GM18858 (cell line): ENCODE measurements around the gene UBE2O.

Source experiments
- ATAC-seq: cut with Tn5 transposase; IDR thresholded peaks from one replicate; pipeline ENCODE4 v1.9.1; 2021; ENCODE audit not compliant: unreplicated experiment

UBE2O gene

DNA sequence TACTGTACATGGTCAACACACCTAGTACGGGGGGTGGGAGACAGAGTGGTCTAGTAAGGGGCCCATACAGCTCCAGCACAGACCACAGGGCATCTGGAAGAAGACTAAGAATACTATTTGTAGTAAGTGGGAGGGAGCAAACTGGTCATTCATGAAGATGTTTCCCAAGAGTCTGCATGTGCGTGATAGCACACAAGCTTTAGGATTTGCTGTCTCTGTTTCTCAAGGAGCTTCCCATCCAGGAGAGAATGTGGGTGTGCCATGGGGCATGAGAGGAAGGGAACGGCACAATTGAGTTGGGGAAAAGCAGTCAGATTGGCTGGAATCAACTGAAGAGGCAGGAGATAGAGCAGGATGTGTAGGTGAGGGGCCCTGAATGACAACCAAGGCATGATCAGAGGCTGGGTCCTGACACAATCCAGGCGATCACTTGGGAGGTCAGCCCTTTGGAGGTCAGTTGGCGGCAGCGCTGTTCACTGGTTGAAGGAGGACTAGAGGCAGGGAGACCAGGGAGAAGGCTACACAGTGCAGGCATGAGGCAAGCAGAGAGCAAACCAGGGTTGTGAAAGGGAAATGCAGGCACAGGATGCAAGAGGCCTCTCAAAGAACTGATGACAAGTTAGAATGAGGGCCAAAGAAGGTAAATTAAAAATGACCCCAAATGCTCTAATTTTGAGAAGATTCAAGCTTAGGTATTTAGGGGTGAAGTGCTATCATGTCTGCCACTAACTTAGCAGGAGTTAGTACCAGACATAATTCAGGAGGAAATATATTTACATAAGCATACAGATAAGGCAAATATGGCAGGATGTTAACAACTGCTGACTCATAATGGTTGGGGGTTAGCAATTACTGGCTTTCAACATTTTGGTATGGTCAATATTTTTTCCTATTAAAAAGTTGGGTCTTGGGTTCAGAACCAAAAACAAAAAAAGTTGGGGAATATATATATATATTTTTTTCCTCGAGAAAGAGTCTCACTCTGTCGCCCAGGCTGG, 10.3 kb downstream of the UBE2O start:
- no peak for ATAC-seq

DNA sequence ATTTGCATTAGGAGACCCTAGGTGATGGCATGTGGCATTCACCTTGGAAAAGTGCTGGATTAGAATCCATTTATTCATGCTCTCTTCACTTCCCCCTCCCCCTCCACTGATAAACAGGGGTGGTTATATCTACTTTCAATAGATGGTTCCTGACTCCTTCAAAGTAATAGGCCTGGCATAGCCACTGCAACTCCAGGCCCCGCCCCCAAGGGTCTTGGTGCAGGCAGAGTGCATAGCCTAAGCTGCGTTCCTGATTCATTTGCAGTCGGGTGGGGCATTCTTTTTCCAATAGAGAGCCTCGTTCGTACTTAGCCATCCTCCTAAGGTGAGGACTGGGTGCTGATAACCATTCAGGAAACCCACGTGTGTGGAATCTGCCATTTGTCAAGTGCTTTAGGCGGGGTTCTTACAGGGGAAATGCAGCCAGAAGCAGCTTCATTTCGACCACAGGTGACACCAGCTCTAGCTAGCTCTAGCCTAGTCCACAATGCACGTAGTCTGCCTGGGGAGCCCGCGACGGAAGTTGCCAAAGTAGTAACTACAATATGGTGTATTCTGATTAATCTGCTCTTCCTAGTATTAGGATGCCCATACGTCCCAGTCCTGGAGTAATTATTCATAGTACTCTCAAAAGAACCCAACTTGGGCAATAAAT, 11.1 kb downstream of the UBE2O start:
- ATAC-seq, result no peak

DNA sequence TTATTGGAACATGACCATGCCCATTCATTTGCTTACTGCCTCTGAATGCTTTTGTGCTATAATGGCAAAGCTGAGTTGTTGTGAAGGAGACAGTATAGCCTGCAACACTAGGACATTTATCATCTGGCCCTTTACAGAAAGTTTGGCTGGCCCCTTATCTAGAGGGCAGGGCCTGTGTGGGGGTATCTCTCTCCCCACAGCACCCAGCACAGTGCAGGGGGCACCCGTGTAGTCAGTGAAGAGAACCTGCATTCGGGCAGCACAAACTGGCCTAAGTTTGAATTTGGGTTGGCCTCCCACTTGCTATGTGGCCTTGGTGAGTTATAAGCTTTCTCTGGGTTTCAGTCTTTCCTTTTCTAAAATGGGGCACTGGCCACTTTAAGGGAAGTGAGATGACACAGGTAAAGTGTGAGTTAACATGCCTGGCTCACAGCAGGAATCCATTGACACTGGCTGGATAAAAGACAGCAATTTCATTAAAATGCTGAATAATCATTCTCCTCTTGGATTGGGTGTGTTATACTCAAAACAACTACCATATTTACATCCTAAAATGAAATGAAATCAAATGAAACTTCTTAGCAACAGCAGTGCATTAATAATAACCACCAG, 12.1 kb downstream of the UBE2O start:
- ATAC-seq, result no peak

DNA sequence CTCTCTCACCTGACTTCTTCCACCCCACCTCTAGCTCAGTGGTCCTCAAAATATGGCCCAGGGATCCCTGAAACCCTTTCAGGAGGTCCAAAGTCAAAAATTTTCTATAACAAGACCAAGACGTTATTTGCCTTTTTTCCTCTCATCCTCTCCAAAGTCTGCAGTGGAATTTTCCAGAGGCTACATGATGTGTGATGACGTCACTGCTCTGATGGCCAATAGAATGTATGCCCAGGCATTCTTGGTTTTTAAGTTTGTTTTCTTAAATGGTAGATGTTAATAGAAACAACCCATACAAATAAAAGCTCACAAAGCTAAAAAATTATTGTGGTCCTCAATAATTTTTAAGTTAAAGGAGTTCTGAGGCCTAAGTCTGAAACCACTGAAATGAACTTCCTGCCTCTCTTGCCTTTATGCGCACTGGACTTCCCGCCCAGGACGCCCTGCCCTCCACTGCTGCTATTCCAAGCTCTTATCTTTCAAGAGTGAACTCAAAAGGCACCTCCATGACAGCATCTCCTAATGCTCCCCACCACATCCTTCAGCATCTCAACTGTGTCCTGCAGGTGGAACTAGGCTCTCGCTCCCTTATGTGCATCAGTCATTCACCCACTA, 13.5 kb downstream of the UBE2O start:
- no peak for ATAC-seq

DNA sequence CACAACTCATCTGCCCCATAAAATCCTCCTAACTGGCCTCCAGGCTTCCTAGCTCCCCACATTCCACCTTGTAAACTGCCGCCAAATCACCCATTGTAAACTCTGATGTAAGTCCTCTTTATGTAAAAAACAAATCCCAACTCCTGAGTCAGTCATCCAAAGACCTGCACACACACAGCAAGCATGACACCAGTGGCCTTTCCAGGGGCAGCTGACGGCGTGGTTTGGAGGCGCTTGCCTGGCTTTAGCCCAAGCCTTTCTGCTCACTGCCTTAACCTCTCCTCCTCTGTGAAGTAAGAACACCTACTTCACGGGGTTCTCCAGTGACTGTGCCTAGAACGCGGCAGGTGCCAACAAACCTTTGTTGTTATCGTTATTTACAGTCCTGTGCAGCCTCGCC, 14.0 kb downstream of the UBE2O start:
- no peak for ATAC-seq

DNA sequence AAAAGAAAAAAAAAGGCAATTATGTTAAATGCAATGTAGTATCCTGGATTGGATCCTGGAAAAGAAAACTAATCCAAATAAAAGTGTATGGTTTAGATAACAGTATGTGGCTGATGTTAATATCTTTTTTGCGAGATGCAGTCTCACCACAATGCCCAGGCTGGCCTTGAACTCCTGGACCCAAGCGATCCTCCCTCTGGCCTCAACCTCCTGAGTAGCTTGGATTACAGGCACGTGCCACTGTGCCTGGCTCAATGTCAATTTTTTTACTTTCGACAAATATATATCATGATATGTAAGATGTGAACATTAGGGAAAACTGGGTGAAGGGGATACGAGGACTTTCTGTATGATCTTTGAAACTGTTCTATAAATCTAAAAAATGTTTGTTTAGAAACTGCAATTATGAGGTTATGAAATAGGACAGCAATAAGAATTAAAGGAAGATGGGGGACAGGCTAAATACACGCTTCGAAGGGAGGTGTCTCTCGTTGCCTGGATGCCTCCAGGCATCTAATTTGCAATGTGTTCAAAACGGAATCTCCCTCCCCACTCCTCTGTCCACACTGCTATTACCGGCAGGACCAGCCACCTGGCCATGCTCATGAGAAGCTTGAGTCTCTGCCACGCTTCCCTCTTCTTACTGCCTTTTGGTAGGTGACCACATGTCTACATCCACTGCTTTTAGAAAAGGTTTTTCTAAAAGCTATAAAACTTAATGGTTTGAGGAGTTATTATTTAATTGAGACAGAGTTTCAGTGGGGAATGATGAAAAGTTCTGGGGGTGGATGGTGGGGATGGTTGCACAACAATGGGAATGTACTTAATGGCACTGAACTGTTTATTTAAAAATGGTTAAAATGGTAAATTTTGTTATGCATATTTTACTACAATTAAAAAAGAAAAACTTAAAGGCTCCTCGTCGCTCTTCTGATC, 15.2 kb downstream of the UBE2O start:
- ATAC-seq, result no peak

DNA sequence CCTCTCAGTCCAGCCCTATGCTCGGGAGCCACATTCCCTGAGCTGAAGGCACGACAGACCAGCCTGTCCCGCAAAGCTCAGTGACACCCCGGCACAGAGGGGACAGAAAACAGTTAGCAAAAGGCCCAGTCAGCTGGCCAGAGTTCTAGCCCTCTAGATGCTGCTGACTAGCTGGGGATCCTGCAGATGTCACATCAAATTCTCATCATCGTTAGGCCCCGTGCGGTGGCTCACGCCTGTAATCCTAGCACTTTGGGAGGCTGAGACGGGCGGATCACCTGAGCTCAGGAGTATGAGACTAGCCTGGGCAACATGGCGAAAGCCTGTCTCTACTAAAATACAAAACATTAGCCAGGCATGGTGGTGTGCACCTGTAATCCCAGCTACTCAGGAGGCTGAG, 17.2 kb downstream of the UBE2O start:
- no peak for ATAC-seq

DNA sequence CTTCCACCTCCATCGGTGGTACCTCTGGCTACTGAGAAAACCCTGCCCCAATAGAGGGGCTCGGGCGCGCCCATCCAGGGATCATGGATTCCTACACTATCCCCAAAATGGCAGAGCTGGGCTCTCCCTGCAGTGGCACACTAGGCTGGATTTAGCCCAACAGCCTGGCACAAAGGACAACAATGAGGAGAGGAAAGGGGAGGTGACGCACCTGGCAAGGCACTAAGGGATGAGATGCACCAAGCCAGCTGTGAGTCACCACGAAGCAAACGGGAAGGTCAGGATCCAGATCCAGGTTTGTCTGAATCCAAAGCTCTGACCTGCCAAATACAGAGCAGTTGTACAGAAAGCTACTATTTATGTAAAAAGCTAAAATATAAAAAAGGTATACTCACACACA, 18.1 kb downstream of the UBE2O start:
- no peak for ATAC-seq

DNA sequence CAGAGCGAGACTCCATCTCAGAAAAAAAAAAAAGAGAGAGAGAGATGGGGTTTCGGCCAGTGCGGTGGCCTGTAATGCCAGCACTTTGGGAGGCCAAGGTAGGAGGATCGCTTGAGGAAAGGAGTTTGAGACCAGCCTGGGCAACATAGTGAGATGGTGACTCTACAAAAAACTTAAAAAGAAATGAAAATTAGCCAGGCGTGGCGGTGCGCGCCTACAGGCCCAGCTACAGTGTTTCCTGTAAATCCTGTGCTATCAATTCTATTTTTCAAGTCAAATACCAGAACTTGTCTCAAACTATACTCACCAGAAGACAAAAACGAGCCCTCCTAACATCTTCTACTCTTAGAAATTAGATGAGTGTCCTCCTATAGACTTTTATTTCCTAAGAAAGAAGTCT, 19.3 kb downstream of the UBE2O start:
- no peak for ATAC-seq

DNA sequence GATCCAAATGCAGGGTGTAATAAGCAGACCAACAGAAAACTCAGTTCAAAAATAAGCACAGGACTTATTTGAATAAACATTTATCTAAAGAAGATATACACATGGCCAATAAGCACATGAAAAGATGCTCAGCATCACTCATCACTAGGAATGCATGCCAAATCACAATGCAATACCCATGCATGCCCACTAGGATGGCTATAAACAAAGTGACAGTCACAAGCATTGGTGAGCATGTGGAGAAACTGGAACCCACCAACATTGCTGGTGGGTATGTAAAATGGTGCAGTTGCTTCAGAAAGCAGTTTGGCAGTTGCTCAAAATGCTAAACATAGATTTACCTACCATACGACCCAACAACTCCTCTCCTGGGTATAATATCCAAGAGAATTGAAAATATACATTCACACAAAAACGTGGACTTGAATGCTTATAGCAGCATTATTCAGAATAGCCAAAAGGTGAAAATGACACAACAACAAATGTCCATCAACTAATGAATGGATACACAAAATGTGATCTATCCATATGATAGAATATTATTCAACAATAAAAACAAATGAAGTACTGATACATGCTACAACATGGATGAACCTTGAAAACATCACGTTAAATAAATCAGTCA, 20.1 kb downstream of the UBE2O start:
- ATAC-seq, result no peak

DNA sequence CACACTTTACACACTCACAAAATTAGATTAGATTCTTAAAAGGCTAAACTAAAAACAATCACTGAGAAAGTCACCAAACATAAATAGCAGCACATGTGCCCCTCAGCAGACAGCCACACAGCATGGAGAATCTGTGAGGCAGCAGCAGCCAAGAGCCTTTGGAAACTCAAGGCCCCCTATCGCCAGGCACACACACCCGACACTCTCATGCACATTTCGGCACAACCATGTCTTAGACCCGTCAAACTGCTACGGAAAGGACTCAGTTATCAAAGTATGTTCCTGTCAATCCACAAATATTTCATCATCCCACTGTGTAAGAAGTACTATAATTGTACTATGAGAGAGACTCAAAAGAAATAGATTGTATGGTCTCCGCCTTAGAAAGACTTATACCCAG, 20.9 kb downstream of the UBE2O start:
- no peak for ATAC-seq

DNA sequence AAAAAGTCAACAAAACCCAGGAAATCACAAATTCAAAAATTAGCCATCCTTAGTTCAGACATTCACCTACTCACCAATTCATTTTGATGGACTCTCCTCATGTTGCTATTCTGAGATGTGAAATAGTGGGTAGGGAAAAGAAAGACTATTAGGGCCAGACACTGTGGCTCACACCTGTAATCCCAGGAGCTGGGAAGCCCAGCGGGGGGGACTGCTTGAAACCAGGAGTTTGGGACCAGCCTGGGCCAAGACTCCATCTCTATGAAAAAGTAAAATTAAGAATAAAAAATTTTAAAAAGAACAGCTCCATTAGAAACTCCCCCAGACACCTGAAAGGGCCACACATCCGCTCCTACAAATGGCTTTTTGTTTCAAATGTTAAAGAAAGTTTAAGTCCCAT, 21.4 kb downstream of the UBE2O start:
- ATAC-seq, result no peak

DNA sequence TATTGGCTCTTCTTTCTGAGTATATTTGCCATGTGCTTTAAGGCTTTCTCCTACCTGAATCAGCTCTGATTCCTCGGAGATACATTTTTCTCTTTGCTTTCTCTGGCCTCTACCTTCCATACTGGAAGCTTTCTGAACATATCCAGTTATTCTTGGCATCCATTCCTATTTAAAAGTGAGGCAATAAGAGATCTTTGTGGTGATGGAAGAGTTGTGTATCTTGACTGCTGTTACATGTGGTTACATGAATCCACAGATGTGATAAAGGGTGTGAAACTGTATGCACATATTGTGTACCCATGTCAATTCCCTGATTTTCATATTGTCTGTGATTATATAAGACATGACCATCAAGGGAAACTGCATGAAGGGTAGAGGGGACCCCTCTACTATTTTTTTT, 24.4 kb downstream of the UBE2O start:
- no peak for ATAC-seq

DNA sequence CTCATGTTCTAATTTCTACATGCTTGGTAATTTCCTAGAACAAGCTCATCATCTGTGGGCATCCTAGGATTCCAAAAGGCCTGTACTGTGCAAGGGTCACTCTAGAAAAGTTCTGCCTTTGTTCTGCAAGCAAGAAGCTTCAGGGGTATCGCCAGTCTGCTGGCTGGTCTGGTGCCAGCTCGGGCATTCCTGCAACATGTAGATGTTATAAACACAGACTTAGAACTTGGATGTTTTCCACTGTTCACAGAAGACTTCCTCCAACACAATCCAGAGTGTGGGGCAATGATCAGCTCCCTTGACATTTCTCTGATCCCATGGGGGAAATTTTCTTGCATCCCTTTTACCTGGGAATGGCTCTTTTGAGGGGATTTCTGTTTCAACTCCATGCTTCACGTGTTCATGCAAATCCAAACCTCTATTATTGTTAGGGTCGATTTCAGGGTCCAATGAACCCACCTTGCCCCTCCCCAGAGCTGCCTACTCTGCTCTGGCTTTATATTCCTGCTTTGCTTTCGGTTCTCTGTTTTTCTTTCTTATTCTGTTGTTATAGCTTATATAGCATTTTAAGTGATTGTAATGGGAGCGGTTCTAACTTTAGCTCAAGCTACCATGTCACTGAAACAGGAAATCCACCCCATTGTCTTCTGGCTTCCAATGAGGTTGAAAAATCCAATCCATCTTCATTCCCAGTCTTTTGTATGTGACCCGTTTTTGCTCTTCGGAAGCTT, 25.3 kb downstream of the UBE2O start:
- ATAC-seq, result no peak

DNA sequence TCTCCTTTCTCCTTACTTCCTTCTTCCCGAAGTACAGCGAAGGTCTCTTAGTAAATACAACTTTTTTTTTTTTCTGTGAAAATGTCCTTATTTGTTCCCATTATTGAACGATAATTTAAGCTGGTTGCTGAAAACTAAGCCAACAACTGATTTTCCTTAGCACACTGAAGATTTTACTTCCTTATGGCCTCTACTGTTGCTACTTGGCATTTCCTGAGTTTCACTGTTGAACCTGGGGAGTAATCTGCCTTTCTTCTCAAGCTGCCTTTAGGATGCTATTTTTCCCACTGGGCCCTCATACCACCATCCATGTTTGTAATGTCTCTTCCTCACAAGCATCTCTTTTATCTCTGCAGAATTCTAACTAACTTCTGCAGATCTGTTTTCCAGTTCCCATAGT, 26.1 kb downstream of the UBE2O start:
- ATAC-seq, result no peak

DNA sequence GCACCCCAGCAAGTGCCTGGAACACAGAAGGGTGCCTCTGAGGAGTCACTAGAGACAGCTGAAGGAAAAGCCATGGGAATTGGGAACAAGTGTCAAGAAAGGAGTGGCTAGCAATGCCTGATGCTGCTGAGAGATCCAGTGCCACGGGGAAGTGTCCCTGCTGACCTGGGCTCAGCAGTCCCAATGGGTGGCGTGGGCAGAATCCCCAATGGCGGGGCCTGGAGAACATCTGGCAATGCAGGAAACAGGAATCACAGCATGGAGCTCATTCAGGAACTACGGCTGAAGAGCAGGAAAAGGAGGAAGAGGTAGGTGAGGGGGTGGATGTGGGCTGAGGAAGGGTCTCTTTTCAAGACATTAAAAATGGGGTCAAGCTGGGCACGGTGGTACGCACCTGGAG, 30.1 kb downstream of the UBE2O start:
- ATAC-seq, result no peak

DNA sequence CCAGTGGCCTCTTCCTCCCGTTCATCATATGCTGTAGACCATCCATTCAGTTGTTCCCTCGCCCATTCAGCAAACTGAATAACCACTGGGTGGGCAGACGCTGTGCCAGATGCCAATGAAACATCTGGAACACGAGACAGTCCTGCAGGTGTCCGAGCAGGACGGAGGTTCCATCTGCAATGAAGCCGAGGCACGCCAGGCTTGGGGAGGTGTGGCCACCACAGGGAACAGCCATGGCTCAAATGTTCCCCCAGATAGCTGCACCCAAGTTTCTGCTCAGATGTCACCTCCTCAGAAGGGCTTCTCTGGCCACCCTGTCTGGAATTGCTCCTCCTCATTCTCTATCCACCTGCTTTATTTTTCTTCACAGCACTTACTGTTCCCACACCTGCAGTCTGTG, 30.5 kb downstream of the UBE2O start:
- no peak for ATAC-seq

DNA sequence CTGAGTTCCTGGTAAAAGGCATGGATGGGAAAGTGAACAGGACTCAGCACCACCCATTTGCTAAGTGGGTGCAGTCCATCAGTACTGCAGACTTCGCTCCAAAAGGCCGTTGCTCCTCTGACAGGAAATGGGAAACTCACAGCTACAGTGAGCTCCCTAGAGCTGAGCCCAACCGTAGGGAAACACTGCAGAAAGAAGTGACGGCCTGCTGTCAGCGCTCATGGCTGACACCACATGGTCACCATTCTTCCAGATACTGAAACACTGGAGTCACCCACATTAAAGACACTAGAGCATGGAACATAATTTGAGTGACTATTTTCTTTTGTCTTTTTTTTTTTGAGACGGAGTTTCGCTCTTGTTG, 31.9 kb downstream of the UBE2O start:
- ATAC-seq, result no peak

DNA sequence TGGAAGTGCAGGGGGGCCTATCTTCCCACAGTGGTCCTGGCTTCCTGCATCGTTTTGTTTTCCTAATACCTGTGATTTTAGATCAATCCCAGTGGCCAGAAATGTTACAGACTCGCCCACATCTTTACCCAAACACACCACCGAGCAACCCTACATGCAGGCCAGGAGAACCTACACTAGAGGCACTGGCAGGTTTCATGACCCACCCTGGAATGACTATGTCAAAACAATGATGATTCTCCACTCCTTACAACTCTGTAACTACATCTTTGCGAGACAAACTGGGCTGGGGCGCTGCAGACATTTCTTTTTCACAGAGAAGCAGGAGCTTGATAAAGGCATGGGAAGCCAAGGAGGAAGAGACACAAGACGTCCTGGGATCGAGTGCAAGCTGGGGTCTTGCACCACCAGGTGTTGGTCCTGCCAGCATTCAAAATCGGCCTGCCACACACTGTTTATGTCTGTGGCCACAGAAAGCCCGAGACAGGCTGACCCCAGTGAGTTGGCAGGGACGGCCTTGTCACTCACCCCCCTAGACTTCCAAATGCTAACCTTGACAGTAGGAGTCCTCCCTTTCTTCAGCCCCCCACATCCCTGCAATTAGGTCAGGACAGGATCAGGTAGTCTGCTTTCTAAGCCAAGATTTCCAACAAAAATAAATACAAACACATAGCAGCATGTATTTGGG, 32.5 kb downstream of the UBE2O start:
- no peak for ATAC-seq
